ENCODE results near the gene PSMB5.

DNA sequence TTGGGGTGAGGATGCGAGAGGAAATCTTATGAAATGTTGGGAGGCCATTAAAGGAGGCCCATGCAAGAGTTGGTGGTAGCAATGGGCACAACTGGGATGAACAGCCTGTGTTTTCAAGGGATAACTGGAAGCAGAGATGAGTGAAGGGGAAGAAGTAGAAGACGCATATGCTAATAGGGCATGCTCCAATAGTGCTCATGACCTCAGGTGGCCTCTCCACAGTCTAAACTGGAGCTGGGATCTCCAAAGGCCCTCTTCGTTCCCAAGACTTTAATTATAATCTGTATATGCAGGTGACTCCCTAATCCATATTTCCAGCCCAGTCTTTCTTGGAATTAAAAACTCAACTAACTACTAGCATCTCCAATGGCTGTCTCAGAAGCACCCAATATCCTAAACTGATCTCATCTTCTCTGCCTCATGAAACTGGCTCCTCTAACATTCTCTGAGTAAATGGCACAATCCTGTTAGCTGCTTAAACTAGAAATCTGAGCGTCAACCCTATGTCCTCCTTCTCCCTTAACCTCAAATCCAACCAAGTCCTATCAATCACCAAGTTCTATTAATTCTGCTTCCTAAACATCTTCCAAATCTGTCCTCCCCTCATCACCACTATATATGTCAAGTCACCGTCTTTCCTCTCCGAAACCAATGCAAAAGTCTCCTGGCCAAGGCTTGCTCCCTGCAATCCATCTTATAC, 49.6 kb downstream of the PSMB5 start:
- no peak for TF ChIP-seq CTCF (IDR thresholded peaks at IDR 0.05; ENCODE audit: low read depth, low read length, missing input control)
- TF ChIP-seq TAF1 (conservative IDR thresholded peaks at IDR 0.05) = no peak
